ENCODE data around the gene GFI1B. TPM values are rescaled to one million over a fixed set of nuclear protein-coding genes. Genes with fewer than 3 reads are reported as not detected.

Gene GFI1B
- total RNA-seq, 1 experiment from 2014 or later, result 0.77 TPM

DNA sequence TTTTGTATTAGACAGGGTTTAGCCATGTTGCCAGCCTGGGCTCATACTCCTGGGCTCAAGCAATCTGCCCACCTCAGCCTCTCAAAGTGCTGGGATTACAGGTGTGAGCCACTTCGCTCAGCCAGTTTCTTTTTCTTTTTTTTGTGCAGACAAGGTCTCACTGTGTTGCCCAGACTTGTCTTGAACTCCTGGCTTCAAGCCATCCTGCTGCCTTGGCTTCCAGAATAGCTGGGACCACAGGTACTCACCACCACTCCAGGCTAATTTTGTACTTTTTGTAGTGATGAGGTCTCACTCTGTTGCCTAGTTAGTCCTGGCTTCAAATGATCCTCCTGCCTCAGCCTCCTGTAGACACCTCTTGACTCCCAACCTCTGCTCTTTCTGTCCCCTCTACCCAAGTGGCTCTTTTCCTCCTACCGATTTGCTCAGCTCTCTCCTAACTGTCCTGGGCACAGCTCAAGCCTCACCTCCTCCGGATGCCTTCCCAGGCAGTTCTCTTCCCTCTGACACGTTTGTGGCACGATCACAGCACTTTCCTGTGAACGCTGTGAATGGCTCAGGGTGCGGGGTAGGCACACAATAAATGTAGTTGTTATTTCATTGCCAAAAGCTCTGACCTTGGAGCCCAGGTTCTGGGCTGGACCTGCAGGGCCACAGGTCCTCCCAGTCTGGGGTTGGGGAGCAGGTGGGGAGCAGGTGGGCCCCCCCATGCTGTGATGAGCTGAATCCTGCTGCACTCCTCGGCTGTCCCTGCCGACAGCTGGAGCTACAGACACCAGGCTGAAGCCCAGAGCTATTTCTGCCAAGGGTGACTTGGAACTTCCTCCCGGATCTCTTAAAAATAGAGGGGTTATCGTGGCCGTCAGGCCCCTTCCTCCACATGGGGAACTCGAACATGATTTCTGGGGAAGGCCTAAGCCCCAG, 23.9 kb downstream of the GFI1B start:
- TF ChIP-seq, protein P1, sequence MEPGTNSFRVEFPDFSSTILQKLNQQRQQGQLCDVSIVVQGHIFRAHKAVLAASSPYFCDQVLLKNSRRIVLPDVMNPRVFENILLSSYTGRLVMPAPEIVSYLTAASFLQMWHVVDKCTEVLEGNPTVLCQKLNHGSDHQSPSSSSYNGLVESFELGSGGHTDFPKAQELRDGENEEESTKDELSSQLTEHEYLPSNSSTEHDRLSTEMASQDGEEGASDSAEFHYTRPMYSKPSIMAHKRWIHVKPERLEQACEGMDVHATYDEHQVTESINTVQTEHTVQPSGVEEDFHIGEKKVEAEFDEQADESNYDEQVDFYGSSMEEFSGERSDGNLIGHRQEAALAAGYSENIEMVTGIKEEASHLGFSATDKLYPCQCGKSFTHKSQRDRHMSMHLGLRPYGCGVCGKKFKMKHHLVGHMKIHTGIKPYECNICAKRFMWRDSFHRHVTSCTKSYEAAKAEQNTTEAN (CRISPR knock-in tag; IDR thresholded peaks at IDR 0.05), result no peak
- no peak for TF ChIP-seq MXD4 (CRISPR knock-in tag; IDR thresholded peaks at IDR 0.05; ENCODE audit: borderline replicate concordance)
- TF ChIP-seq SP1 (CRISPR knock-in tag; conservative IDR thresholded peaks at IDR 0.05), result no peak
- TF ChIP-seq, protein P2, sequence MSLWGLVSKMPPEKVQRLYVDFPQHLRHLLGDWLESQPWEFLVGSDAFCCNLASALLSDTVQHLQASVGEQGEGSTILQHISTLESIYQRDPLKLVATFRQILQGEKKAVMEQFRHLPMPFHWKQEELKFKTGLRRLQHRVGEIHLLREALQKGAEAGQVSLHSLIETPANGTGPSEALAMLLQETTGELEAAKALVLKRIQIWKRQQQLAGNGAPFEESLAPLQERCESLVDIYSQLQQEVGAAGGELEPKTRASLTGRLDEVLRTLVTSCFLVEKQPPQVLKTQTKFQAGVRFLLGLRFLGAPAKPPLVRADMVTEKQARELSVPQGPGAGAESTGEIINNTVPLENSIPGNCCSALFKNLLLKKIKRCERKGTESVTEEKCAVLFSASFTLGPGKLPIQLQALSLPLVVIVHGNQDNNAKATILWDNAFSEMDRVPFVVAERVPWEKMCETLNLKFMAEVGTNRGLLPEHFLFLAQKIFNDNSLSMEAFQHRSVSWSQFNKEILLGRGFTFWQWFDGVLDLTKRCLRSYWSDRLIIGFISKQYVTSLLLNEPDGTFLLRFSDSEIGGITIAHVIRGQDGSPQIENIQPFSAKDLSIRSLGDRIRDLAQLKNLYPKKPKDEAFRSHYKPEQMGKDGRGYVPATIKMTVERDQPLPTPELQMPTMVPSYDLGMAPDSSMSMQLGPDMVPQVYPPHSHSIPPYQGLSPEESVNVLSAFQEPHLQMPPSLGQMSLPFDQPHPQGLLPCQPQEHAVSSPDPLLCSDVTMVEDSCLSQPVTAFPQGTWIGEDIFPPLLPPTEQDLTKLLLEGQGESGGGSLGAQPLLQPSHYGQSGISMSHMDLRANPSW (CRISPR knock-in tag; conservative IDR thresholded peaks at IDR 0.05; ENCODE audit: low read depth), result no peak
- TF ChIP-seq AR (CRISPR knock-in tag; IDR thresholded peaks at IDR 0.05), result no peak
- TF ChIP-seq EMX1 (CRISPR knock-in tag; IDR thresholded peaks at IDR 0.05), result no peak
- no peak for TF ChIP-seq NR2C2 (CRISPR knock-in tag; IDR thresholded peaks at IDR 0.05)
- TF ChIP-seq KAT7 (CRISPR knock-in tag; IDR thresholded peaks at IDR 0.05; ENCODE audit: borderline replicate concordance), result no peak
- no peak for TF ChIP-seq ZNF671 (CRISPR knock-in tag; IDR thresholded peaks at IDR 0.05)
- no peak for TF ChIP-seq ERG (CRISPR knock-in tag; IDR thresholded peaks at IDR 0.05)
- TF ChIP-seq, protein P3, sequence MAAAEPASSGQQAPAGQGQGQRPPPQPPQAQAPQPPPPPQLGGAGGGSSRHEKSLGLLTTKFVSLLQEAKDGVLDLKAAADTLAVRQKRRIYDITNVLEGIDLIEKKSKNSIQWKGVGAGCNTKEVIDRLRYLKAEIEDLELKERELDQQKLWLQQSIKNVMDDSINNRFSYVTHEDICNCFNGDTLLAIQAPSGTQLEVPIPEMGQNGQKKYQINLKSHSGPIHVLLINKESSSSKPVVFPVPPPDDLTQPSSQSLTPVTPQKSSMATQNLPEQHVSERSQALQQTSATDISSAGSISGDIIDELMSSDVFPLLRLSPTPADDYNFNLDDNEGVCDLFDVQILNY (CRISPR knock-in tag; IDR thresholded peaks at IDR 0.05), result no peak
- no peak for TF ChIP-seq NFYB (CRISPR knock-in tag; conservative IDR thresholded peaks at IDR 0.05; ENCODE audit: low read depth)
- TF ChIP-seq PRDM15 (CRISPR knock-in tag; IDR thresholded peaks at IDR 0.05), result no peak
- TF ChIP-seq SMAD4 (CRISPR knock-in tag; IDR thresholded peaks at IDR 0.05), result no peak
- no peak for TF ChIP-seq IRF1 (CRISPR knock-in tag; IDR thresholded peaks at IDR 0.05)
- TF ChIP-seq ZNF416 (CRISPR knock-in tag; IDR thresholded peaks at IDR 0.05), result no peak
- Mint-ChIP-seq H3K9me3 (peaks cover 4% of the 10 kb centered on the region; the same call in 1 of the 2 replicates), H3K27ac (no peak overlapping the region), H3K36me3 (no peaks in the 10 kb centered on the region), H3K4me3 (no peak overlapping the region), H3K27me3 (ENCODE audit: low read depth) (peaks cover 77% of the 10 kb centered on the region), H3K4me1 (peaks cover 38% of the 10 kb centered on the region)
- ATAC-seq, result no peak
- ChIA-PET POLR2A (interaction anchor here (0.5 to 1.1 kb wide), 4 partner anchors 17 to 149 kb away, joined by 3 to 5 read pairs (median 3); partner anchors contain the start of gene GTF3C5), CTCF (interaction anchor here (0.6 to 4.2 kb wide), 10 partner anchors 8 to 145 kb away, joined by 3 to 60 read pairs (median 8); partner anchors contain the start of genes GFI1B and GTF3C5)
- DNase-seq (ENCODE audit: low spot score), result peak; percentile 12

All from WTC11 (cell line).